GM21515 (cell line): ENCODE results near the gene AP3B1.

Source experiments
- ATAC-seq: cut with Tn5 transposase; IDR thresholded peaks from one replicate; pipeline ENCODE4 v1.9.1; 2021; ENCODE audit not compliant: unreplicated experiment

AP3B1 gene

GRCh38 chr5:77983482-77984199 lies 310.9 kb downstream of the AP3B1 start:
- no peak for ATAC-seq

DNA sequence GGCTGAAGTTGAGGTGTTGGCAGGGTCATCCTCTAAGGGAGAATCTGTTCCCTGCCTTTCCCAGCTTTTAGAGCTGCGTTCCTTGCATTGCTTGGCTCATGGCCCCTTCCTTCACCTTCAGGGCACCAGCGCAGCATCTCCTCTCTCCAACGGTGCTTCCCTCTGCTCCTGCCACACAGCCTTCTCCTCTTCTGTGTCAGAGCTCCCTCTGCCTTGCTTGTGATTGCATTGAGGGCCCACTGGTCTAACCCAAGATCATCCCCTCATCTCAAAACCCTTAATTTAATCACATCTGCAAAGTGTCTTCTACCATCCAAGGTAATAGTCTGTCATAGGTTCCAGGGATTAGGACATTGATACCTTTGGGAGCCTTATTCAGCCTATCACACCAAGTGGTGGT lies 312.7 kb downstream of the AP3B1 start:
- no peak for ATAC-seq

GRCh38 chr5:77974576-77974975 lies 319.9 kb downstream of the AP3B1 start:
- ATAC-seq = no peak

DNA sequence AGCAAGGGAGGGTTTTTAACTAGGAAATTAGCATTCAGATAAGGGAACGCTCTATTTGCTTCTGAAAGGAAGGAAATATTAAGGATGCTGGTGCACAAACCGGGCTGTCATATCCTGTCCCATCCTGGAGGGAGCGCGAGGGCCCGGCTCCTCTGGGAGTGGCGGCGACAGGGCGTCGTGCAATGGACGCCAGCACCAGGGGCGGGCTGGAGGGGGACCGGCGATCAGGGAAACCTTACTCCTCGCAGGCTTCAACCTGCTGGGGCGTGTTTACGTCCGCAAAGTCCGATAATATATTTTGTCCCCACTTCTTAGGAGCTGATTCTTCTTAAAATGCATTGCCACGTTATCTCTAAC lies 321.3 kb downstream of the AP3B1 start:
- no peak for ATAC-seq

DNA sequence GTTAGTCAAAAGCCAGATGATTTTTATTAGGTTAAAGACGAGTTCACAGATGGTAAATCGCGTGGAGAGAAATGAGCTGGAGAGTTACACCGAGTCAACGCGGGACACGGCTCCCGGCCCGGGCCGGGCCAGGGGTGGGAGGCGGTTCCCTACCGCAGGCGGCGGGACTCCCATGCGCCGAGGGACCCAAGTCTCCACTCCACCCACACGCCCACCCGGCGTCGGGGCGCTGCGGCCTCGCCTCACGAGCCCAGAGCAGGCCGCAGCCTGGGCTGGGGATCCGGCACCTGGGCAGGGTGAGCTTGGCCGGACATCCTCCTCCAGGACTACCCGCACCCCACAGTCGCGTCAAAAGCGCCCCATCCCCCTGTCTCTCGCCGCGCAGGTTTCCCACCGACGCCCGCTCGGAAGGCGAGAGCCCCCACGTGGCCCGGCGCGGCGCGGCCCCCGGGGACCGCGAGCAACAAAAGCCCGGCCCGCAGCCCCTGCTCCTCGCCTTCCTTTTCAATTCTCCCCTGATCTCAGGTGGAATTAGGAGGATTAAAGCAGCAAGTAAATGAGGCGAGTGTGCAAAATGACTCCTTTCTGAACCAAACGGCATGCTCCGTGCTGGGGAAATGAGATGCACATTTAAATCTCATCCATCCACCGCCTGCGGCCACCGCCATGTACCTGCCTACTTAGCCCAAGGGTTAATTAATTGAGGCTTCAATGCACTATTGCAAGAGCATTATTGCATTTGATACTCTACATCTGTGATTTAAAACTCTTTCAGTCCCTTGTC lies 321.8 kb downstream of the AP3B1 start:
- ATAC-seq = peak; percentile 75

- no peak for ATAC-seq
These were observed 322.6 kb downstream of the AP3B1 start for GRCh38 chr5:77971776-77972468.

DNA sequence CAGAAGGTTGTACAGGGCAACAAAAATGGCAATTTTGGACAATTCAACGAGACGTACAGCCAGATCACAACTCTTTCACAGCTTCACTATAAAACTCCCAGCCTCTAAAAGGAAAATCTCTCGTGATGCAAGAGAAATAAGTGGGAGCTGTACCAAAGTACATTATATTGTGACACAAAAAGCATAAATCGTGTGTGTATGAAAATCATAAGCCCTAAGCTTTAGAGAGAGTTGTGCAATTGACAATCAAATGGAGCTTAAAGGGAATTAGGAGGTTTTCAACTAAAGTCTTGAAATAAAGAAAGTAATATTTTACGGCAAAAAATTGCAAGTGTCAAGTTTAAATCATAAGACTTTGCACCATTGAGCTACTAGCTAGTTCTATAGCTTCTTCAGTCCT lies 323.6 kb downstream of the AP3B1 start:
- ATAC-seq = no peak

GRCh38 chr5:77963795-77964194 lies 330.7 kb downstream of the AP3B1 start:
- no peak for ATAC-seq

DNA sequence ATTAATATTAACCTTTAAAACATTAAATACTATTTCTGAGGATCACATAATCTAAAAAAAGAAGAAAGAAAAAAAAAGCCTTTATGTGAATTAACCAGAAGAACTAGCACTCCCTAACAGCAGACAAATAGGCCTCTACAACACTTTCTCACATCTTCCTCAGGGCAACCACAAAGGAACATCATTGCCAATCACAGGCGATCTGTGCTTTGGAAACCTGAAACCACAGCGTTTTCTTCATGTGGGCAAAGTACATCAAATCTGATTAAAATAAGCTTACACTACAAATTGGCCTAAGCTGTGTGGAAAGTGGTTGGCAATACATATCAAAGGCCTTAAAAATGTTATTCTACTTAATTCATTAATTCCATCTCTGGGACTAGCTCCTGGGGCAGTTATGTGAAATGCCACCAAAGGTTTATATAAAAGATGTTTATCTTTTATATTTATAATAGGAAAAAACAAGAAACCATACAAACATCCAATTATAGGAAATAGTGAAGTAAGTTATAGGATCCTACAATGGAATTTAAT lies 333.6 kb downstream of the AP3B1 start:
- ATAC-seq = no peak

DNA sequence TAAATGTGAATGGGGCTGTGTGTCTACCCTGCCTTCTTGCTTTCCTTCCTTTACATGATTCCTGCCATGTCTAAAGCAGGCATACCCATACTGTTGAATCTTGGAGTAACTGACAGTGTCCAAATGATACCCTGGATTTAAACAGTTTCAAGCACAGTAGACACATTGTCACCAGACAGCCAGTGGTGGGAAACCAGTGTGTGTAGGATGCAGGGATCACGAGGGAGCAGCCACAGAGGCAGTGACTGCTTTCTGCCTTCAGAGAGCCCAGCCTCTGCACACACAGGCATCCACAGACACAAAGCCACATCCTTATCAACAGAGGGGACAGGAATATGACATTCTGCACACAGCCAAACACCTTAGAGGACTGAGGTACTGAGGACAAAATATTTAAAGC lies 334.2 kb downstream of the AP3B1 start:
- no peak for ATAC-seq

DNA sequence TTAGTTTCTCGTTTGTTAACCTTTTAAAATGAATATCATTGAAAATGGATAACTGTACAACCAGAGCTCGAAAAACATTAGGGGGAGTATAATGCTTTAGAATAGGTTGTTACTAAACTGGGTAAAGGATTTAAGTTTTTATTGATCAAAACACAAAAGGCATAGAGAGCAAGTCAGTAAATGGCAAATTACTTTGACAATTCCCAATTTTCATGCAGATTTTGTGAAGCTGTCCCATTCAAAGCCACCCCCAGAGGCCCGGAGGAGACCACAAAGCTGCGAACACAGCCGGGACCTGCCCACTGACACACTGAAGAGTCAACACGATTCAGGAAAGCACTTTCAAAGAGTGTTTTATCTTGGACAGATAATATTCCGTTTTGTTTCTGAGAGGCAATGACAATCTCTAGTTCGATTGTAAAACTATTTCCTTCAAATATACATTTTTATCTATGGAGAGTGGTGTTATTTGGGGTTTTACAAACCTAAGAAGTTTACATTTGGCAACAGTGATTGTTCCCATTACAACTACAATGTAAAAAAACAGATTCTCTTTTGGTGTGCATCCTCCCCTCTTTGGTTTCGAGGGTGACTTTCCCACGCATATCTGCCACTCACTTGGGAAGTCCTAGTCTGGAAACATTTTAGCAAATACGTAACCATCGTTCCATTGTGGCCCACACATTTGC lies 335.7 kb downstream of the AP3B1 start:
- ATAC-seq = no peak

- ATAC-seq = no peak
These were observed 336.5 kb downstream of the AP3B1 start for GRCh38 chr5:77957931-77958521.

DNA sequence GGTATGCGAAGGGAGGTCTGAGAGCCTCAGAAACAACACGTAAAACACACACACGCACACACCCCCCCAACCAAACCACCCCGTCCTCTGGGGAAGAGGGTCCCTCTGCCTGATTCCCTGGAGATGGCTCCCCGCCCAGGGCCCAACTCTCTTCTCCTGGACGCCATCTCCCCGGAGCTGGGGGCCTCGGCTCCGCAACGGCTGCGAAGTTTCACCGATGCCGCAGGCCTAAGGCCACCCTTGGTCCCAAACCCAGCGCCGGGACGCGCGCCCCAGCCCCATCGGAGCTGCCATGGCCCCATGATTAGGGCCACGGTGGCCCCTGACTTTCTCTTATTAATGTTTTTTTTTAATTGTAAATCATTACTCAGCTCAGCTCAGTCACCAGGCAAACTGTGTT lies 337.0 kb downstream of the AP3B1 start:
- no peak for ATAC-seq

DNA sequence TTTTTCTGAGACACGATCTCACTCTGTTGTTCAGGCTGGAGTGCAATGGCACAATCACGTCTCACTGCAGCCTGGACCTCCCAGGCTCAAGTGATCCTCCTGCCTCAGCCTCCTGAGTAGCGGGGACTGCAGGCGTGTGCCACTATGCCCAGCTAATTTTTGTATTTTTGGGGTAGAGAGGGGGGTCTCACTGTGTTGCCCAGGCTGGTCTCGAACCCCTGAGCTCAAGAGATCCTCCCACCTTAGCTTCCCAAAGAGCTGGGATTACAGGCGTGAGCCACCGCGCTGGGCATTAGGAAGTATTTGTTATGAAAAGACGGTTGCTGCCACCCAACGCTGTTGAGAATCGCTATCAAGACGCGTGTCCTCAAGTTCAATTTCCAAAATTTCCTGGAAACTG lies 337.4 kb downstream of the AP3B1 start:
- no peak for ATAC-seq

DNA sequence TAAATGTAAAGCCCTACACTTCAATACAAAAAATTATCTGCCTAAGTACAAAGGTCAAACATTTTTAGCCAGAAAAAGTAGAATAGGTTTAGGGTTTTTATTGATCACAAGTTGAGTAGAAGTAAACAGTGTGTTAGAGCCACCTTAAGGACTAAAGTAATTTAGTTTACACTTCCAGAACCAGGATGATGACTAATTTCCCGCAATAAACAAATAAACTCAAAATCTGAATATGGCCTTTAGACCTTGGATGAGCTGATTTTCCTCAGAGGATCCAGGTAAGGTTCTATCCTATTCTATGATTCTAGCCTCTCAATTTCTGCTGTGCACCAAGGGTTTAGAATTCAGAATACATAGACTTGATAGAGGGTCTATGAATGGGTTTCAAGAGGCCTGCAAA lies 338.9 kb downstream of the AP3B1 start:
- no peak for ATAC-seq

DNA sequence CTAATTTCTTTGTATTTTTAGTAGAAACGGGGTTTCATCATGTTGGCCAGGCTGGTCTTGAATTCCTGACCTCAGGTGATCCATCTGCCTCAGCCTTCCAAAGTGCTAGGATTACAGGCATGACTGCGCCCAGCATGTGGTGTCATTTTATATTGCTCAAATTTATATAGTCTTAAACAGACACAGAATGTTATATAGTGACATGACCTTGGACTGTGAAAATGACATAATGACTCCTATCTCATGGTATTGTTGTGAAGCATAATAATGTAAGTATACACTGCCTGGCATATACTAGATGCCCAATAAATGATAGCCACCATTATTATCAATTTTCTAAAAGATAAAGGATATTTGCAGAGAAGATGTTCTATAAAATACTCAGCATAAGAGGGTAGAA lies 341.1 kb downstream of the AP3B1 start:
- ATAC-seq = no peak

DNA sequence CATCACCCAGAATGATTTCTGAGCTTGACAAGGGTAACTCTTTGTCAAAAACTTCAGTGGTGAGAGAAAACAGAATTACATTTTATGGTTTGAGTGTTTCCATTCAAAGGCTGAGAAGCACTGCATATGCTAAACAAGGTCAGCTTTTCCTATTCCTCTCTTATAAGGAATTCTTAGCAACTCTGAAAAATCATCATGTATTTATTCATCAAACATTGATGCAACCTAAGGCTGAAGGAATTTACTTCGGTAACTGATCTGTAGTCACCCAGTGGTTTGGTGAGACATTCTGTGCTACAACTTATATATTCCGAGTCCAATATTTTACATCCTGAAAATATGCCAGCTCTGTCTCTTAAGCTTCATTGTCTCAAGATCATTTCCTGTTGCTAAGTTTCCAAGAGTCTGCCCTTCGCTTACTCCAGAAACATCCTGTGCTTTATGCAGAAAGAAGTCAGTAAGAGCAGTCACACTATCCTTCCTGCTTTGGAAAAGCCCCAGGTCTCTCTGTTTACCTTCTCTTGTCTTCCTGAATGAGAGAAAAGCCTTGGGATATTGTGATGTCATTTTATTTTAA lies 341.8 kb downstream of the AP3B1 start:
- no peak for ATAC-seq
